IPS-15b (cell line): Measurements from ENCODE around the gene ZNF341.

Experiments
- H3K27me3 ChIP-seq: one replicate; pipeline ENCODE4 v1.6.1; 2013; ENCODE audit warnings: low read length; ENCODE audit not compliant: control insufficient read depth, insufficient read depth
- H3K36me3 ChIP-seq: one replicate; pipeline ENCODE4 v1.6.1; 2013; ENCODE audit warnings: low read length; ENCODE audit not compliant: control insufficient read depth, insufficient read depth
- H3K4me1 ChIP-seq: one replicate; pipeline ENCODE4 v1.6.1; 2013; ENCODE audit warnings: mild to moderate bottlenecking, low read length; ENCODE audit not compliant: control insufficient read depth, insufficient read depth
- H3K4me3 ChIP-seq: one replicate; pipeline ENCODE4 v1.5.1; 2013; ENCODE audit warnings: low read depth, low read length
- H3K9ac ChIP-seq: one replicate; pipeline ENCODE4 v1.6.1; 2013; ENCODE audit warnings: low read depth, mild to moderate bottlenecking, low read length
- H3K9me3 ChIP-seq: one replicate; pipeline ENCODE4 v1.6.1; 2013; ENCODE audit warnings: mild to moderate bottlenecking, low read length; ENCODE audit not compliant: control insufficient read depth, insufficient read depth

The ZNF341 gene

DNA sequence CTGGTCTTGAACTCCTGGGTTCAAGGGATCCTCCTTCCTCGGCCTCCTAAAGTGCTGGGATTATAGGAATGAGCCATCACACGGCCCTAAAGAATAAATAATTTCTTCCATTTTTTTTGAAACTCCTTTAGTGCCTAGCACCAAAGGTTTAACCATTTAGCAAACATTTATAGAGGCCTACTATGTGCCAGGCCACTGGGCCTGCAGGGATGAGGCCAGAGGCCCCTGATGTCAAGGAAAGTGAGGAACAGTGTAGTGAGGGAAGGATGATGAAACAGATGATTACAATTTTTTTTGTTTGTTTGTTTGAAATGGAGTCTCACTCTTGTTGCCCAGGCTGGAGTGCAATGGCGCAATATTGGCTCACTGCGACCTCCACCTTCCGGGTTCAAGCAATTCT, 33.8 kb downstream of the ZNF341 start:
- no peaks in the 10 kb centered on the region for H3K4me1 ChIP-seq
- H3K27me3 ChIP-seq, result no peaks in the 10 kb centered on the region
- no peaks in the 10 kb centered on the region for H3K36me3 ChIP-seq
- no peak overlapping the region for H3K9ac ChIP-seq
- H3K9me3 ChIP-seq, result no peaks in the 10 kb centered on the region
- H3K4me3 ChIP-seq, result no peak overlapping the region

DNA sequence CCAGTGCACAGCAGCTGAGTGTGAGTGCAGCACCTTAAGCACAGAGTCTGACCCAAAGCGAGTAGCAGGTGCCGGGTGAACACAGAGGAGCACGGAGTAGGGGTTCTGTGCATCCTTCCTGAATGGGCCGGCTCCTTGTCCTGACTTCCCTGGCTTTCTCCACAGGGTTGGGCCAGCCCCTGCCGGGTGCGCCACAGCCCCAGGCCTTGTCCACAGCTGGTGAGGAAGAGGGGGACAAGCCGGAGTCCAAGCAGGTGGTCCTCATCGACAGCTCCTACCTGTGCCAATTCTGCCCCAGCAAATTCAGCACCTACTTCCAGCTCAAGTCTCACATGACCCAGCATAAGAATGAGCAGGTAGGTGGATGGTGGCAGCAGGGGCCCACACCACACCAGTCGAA, 34.9 kb downstream of the ZNF341 start:
- no peaks in the 10 kb centered on the region for H3K27me3 ChIP-seq
- H3K36me3 ChIP-seq, result no peaks in the 10 kb centered on the region
- H3K4me1 ChIP-seq, result no peaks in the 10 kb centered on the region
- H3K9me3 ChIP-seq, result no peaks in the 10 kb centered on the region
- H3K9ac ChIP-seq, result no peak overlapping the region
- no peak overlapping the region for H3K4me3 ChIP-seq

DNA sequence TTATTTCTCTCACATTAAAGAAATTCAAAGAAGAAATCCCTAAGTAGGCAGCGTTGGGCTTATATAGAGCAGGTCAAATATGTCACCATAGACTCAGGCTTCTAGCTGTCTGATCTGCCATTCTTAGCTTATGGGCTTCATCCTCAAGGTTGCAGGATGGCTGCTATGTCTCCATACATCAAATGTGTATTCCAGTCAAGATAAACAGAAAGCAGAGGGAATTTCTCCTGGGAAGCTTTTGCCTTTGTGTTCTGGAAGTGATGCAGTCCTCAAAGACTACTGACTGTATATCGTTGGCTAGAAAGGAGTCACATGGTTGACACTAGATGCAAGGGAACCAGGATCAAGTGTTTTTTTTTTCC, 36.0 kb downstream of the ZNF341 start:
- Histone ChIP-seq H3K9ac (no peak overlapping the region), H3K27me3 (no peaks in the 10 kb centered on the region), H3K4me1 (no peaks in the 10 kb centered on the region), H3K4me3 (no peak overlapping the region), H3K36me3 (no peaks in the 10 kb centered on the region), H3K9me3 (no peaks in the 10 kb centered on the region)

DNA sequence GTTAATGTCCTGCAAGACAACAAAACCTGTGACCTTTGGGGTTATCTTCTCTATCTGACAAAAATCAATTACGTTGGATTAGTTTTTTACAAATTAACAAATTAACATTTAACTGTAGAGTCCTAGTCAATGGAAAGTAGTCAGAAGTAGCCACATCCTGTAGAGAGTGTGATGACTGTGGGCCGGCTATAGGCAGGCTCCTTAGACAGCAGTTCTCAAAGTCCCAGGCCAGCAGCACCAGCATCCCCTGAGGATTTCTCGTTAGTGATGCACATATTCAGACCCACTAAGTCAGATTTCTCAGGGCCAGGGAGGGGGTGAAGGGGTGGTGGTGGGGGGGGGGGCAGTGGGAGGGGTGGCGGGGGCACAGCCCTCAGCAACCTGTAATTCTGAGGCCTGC, 37.2 kb downstream of the ZNF341 start:
- Histone ChIP-seq H3K27me3 (no peaks in the 10 kb centered on the region), H3K4me3 (no peak overlapping the region), H3K9me3 (no peaks in the 10 kb centered on the region)

DNA sequence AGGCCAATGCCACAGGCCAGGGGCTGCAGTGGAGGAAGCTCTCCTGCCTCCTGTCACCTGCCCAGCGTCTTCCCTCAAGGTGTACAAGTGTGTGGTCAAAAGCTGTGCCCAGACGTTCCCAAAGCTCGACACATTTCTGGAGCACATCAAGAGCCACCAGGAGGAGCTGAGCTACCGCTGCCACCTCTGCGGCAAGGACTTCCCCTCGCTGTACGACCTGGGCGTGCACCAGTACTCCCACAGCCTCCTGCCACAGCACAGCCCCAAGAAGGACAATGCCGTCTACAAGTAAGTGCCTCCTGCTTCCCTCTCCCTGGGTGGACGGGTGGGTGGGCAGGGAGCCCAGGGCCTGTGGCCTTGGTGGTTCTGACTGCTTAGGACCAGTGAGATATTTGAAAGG, 38.2 kb downstream of the ZNF341 start:
- no peaks in the 10 kb centered on the region for H3K4me1 ChIP-seq
- H3K4me3 ChIP-seq, result no peak overlapping the region
- no peaks in the 10 kb centered on the region for H3K36me3 ChIP-seq
- H3K27me3 ChIP-seq, result no peaks in the 10 kb centered on the region
- no peak overlapping the region for H3K9ac ChIP-seq
- H3K9me3 ChIP-seq, result no peaks in the 10 kb centered on the region

More for the DNA sequence above, 37.2 kb downstream of the ZNF341 start:
- Histone ChIP-seq H3K4me1 (no peaks in the 10 kb centered on the region), H3K36me3 (no peaks in the 10 kb centered on the region), H3K9ac (no peak overlapping the region)

DNA sequence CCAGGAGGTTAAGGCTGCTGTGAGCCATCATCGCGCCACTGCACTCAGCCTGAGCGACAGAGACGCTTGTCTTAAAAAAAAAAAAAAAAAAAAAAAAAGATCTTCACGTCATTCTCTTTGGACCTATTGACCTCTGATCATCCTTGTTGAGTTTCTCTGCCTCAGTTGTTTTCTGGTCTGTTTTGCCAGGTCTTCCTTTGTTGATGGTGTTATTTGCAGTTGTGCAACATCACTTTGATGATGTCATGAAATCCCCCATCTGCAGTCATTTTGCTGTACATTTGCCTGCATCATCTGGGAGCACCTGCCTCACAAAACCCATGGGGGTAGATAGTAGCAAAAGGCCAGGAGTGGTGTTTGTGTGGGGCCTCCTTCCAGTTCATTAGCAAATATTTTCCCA, 40.1 kb downstream of the ZNF341 start:
- Histone ChIP-seq H3K9ac (no peak overlapping the region), H3K4me3 (no peak overlapping the region), H3K36me3 (no peaks in the 10 kb centered on the region), H3K9me3 (no peaks in the 10 kb centered on the region), H3K27me3 (no peaks in the 10 kb centered on the region), H3K4me1 (no peaks in the 10 kb centered on the region)

DNA sequence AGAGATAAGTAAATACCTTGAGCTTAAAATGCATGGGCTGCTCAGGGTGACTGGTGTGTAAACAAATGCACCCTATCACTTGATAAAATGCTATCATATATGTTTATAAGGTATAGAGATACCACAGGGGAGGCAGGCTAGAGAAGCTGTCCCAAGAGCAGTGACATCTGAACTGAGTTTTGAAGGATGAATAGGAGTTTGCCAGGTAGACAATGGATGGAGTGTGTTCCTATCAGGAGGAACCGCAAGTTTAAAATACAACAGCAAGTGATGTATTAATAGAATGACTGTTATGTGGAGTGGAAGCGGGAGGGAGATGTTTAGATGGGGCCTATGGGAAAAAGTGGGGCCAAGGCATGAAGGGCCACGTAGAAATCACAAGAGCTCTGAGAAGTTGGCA, 40.6 kb downstream of the ZNF341 start:
- H3K4me3 ChIP-seq, result no peak overlapping the region
- H3K4me1 ChIP-seq, result no peaks in the 10 kb centered on the region
- H3K9me3 ChIP-seq, result no peaks in the 10 kb centered on the region
- no peaks in the 10 kb centered on the region for H3K27me3 ChIP-seq
- H3K9ac ChIP-seq, result no peak overlapping the region
- H3K36me3 ChIP-seq, result no peaks in the 10 kb centered on the region

DNA sequence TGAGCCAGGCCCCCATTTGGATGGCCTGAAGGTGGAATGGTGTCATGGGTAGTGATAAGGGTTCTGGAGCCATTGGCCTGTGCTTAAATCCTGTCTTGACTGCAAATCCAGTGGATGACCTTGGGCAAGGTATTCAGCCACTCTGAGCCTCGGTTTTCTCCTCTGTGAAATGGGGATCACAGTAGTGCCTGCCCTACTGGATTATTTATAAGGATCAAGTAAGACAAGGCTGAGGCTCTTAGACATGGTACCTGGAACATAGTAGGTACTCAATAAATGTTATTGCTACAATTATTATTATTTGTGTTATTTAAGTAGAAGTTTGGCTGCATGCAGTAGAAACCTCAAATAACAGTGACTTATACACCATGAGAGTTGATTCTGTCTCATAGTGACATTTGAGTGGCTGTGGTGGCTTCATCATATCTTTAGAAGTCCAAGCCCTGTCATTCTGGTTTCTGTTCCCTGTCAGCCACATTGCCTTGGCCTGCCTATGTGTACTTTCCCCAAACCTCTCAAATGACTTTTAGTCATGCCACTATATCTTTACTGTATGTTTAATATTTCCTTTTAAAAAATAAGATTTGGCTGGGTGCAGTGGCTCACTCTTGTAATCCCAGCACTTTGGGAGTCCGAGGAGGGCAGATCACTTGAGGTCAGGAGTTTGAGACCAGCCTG, 41.8 kb downstream of the ZNF341 start:
- no peak overlapping the region for H3K9ac ChIP-seq
- no peaks in the 10 kb centered on the region for H3K36me3 ChIP-seq
- no peaks in the 10 kb centered on the region for H3K9me3 ChIP-seq
- H3K27me3 ChIP-seq, result no peaks in the 10 kb centered on the region
- H3K4me1 ChIP-seq, result no peaks in the 10 kb centered on the region
- no peak overlapping the region for H3K4me3 ChIP-seq

DNA sequence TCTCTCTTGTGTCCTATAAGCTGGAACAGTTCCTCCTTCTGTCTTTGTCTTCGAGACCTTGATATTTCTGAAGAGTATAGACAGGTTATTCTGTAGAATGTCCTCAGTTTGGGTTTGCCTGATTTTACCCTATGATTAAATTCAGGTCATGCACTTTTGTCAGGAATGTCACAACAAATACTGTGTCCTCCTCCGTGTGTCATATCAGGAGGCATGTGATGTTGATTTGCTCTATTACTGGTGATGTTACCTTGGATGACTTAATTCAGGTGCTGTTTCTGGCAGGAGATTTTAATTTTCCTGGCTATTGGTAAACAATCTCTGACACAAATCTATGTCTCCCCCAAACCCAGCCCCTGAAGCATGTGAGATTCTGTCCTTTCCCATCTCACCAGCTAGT, 46.0 kb downstream of the ZNF341 start:
- no peaks in the 10 kb centered on the region for H3K4me1 ChIP-seq
- H3K9me3 ChIP-seq, result no peaks in the 10 kb centered on the region
- H3K27me3 ChIP-seq, result no peaks in the 10 kb centered on the region
- H3K4me3 ChIP-seq, result no peak overlapping the region
- no peaks in the 10 kb centered on the region for H3K36me3 ChIP-seq
- H3K9ac ChIP-seq, result no peak overlapping the region

DNA sequence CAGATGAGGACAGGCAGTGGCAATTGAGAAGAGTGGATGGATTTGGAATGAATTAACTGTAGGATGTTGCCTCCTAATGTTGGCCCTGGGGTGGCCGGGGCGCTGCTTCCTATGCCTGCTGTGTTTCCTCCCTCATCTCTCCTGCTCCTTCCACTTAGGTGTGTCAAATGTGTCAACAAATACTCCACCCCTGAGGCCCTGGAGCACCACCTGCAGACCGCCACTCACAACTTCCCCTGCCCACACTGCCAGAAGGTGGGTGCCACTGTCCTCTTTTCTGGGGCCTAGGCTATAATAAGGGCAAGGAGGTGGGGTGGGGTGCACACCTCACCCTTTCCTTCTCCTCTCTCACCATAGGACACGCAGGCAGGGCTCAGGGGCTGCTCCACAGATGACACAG, 49.3 kb downstream of the ZNF341 start:
- Histone ChIP-seq H3K36me3 (no peaks in the 10 kb centered on the region), H3K9ac (no peak overlapping the region), H3K27me3 (no peaks in the 10 kb centered on the region), H3K4me3 (no peak overlapping the region), H3K9me3 (no peaks in the 10 kb centered on the region), H3K4me1 (no peaks in the 10 kb centered on the region)

DNA sequence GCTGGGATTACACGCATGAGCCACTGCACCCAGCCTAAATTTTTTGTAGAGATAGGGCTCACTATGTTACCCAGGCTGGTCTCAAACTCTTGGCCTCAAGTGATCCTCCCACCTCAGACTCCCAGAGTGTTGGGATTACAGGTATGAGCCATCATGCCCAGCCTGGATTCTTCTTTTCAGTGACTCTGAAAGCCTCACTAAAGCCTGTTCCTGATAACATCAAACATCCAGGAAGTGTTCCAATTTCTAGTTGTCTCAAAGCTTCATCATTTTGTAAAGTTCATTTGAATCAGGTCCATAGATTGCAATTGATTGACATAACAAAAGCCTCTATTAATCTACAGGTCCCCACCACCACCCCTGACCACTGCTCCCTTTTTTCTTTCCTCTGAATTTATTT, 50.1 kb downstream of the ZNF341 start:
- Histone ChIP-seq H3K36me3 (no peaks in the 10 kb centered on the region), H3K9me3 (no peaks in the 10 kb centered on the region), H3K9ac (no peak overlapping the region), H3K4me1 (no peaks in the 10 kb centered on the region), H3K4me3 (no peak overlapping the region), H3K27me3 (no peaks in the 10 kb centered on the region)

DNA sequence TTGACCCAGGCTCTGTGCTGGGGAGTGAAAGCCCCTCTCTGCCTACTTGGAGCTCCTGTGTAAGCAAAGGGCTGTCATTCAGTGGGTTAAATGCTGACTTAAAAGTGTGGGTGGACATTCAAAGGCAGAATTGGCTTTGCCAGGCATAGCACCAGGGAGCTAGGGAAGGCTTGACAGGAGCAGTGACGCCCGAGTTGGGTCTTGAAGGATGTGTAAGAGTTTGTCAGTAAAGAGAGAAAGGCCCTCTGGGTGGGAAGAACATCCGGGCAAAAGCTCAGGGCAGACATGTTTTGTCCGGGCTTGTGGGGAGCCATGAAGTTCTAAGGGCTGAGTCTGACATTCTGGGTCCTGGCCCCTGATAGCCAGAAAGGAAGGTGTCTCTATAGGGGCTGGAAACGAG, 51.5 kb downstream of the ZNF341 start:
- Histone ChIP-seq H3K9ac (no peak overlapping the region), H3K9me3 (no peaks in the 10 kb centered on the region), H3K36me3 (no peaks in the 10 kb centered on the region), H3K4me3 (no peak overlapping the region), H3K27me3 (no peaks in the 10 kb centered on the region), H3K4me1 (no peaks in the 10 kb centered on the region)
